Measurements from ENCODE around the gene WRAP73. TPM values are rescaled to one million over a fixed set of nuclear protein-coding genes. Genes with fewer than 3 reads are reported as not detected.

WRAP73 gene
- total and polyA plus RNA-seq, 2 experiments from 2014 or later, result 22.6 to 43.3 TPM

DNA sequence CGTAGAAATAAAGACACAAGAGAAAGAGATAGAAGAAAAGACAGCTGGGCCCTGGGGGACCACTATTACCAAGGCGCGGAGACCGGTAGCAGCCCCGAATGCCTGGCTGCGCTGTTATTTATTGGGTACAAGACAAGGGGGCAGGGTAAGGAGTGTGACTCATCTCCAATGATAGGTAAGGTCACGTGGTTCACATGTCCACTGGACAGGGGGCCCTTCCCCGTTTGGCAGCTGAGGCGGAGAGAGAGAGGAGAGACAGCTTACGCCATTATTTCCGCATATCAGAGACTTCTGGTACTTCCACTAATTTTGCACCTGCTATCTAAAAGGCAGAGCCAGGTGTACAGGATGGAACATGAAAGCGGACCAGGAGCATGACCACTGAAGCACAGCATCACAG, 29.2 kb downstream of the WRAP73 start (continued):
- TF ChIP-seq ZNF114 (CRISPR knock-in tag; IDR thresholded peaks at IDR 0.05) (no peak), EZH2phosphoT487 (IDR thresholded peaks at IDR 0.05; ENCODE audit: unreplicated experiment) (no peak), EZH2 (IDR thresholded peaks at IDR 0.05; ENCODE audit: low read depth, unreplicated experiment) (no peak)
- TF ChIP-seq, protein P1, sequence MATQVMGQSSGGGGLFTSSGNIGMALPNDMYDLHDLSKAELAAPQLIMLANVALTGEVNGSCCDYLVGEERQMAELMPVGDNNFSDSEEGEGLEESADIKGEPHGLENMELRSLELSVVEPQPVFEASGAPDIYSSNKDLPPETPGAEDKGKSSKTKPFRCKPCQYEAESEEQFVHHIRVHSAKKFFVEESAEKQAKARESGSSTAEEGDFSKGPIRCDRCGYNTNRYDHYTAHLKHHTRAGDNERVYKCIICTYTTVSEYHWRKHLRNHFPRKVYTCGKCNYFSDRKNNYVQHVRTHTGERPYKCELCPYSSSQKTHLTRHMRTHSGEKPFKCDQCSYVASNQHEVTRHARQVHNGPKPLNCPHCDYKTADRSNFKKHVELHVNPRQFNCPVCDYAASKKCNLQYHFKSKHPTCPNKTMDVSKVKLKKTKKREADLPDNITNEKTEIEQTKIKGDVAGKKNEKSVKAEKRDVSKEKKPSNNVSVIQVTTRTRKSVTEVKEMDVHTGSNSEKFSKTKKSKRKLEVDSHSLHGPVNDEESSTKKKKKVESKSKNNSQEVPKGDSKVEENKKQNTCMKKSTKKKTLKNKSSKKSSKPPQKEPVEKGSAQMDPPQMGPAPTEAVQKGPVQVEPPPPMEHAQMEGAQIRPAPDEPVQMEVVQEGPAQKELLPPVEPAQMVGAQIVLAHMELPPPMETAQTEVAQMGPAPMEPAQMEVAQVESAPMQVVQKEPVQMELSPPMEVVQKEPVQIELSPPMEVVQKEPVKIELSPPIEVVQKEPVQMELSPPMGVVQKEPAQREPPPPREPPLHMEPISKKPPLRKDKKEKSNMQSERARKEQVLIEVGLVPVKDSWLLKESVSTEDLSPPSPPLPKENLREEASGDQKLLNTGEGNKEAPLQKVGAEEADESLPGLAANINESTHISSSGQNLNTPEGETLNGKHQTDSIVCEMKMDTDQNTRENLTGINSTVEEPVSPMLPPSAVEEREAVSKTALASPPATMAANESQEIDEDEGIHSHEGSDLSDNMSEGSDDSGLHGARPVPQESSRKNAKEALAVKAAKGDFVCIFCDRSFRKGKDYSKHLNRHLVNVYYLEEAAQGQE (IDR thresholded peaks at IDR 0.05; ENCODE audit: unreplicated experiment), result no peak

DNA sequence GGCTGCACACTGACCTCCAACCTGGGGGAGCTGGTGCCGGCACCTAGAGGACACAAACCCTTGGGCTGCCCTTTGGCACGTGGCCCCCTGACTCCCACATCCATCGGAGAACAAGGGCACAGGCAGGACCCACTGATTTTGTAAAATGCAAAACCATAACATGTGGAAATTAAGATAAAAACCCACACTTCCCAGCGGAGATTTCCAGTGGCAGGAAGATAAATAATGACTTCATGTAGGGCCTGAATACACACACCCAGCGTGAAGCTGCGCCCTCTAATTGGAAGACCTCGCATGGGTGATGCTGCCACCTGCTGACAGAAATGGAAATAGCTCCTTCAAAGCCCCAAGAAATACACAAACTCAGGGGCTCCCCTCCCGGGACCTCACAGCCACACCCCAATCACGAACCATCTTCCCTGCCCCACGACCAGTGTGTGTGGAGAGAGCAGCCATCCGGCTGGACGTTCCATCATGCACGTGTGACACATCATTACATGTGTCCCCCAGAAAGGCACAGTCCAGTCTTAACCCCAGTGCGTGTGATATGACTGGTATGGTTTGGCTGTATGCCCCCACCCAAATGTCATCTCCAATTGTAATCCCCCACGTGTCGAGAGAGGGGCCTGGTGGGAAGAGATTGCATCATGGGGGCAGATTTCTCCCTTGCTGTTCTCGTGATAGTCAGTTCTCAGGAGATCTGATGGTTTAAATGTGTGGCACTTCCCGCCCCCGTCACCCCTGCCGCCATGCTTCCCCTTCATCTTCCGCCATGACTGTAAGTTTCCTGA, 30.8 kb downstream of the WRAP73 start:
- peak; percentile 93 for DNase-seq (ENCODE audit: low spot score)
- H3K79me2 ChIP-seq (replicated peaks; ENCODE audit: insufficient read depth), result no peaks in the 10 kb centered on the region
- no peak overlapping the region for H2AFZ ChIP-seq
- H3K27ac Mint-ChIP-seq, result peak overlapping the region; percentile 69; the same call in 1 of the 2 replicates
- H3K27ac ChIP-seq (ENCODE audit: low read depth), result no peak overlapping the region
- H4K20me1 ChIP-seq (replicated peaks; ENCODE audit: insufficient read depth), result no peaks in the 10 kb centered on the region
- ATAC-seq, result peak; percentile 73
- H3K36me3 Mint-ChIP-seq (ENCODE audit: low read depth), result no peaks in the 10 kb centered on the region
- H3K4me1 ChIP-seq (ENCODE audit: insufficient read depth), result peaks cover 5% of the 10 kb centered on the region; the same call in 1 of the 2 replicates
- no peak overlapping the region for H3K4me2 ChIP-seq
- H3K9me3 Mint-ChIP-seq, result peaks cover 3% of the 10 kb centered on the region; the same call in 2 of the 3 replicates
- H3F3A ChIP-seq (replicated peaks; ENCODE audit: low read depth), result no peaks in the 10 kb centered on the region
- H3K36me3 ChIP-seq (ENCODE audit: insufficient read depth), result no peaks in the 10 kb centered on the region
- H3K4me3 Mint-ChIP-seq, result no peak overlapping the region; the same call in 2 of the 3 replicates
- H3K27me3 ChIP-seq (ENCODE audit: insufficient read depth), result no peaks in the 10 kb centered on the region
- H3K9me2 ChIP-seq (ENCODE audit: insufficient read depth), result no peaks in the 10 kb centered on the region
- peaks cover 6% of the 10 kb centered on the region for H3K27me3 Mint-ChIP-seq (ENCODE audit: insufficient read depth, low read depth, poor library complexity)
- TF ChIP-seq JUNB (IDR thresholded peaks at IDR 0.05; ENCODE audit: unreplicated experiment), result no peak
- TF ChIP-seq, protein P2, sequence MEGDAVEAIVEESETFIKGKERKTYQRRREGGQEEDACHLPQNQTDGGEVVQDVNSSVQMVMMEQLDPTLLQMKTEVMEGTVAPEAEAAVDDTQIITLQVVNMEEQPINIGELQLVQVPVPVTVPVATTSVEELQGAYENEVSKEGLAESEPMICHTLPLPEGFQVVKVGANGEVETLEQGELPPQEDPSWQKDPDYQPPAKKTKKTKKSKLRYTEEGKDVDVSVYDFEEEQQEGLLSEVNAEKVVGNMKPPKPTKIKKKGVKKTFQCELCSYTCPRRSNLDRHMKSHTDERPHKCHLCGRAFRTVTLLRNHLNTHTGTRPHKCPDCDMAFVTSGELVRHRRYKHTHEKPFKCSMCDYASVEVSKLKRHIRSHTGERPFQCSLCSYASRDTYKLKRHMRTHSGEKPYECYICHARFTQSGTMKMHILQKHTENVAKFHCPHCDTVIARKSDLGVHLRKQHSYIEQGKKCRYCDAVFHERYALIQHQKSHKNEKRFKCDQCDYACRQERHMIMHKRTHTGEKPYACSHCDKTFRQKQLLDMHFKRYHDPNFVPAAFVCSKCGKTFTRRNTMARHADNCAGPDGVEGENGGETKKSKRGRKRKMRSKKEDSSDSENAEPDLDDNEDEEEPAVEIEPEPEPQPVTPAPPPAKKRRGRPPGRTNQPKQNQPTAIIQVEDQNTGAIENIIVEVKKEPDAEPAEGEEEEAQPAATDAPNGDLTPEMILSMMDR (conservative IDR thresholded peaks at IDR 0.05; ENCODE audit: low read depth in 2 of 2), result peak; percentile 80 to 86
- TF ChIP-seq, protein P1 (IDR thresholded peaks at IDR 0.05; ENCODE audit: unreplicated experiment), result no peak
- H3K4me1 Mint-ChIP-seq, result peaks cover 24% of the 10 kb centered on the region
- no peak overlapping the region for H3K4me3 ChIP-seq

Measured in GM23338 (cell line).